ENCODE results near the gene ITGB1BP1. TPM values are rescaled to one million over a fixed set of nuclear protein-coding genes. Genes with fewer than 3 reads are reported as not detected.

Gene ITGB1BP1
- total RNA-seq, 4 donors from 2014 or later: 32.0 to 106 (median 45.1) TPM

- Histone ChIP-seq H3K4me3 (no peak overlapping the region), H3K27me3 (no peaks in the 10 kb centered on the region), H3K27ac (no peak overlapping the region), H3K9me3 (no peaks in the 10 kb centered on the region), H3K36me3 (no peaks in the 10 kb centered on the region), H3K4me1 (no peaks in the 10 kb centered on the region)
- DNase-seq: no peak
- intact Hi-C loops (cut with DNase I; ENCODE audit: low total_unique reads): no loop called here
- TF ChIP-seq POLR2A (IDR thresholded peaks at IDR 0.05) (no peak), CTCF (IDR thresholded peaks at IDR 0.05) (no peak)
These were observed 41.8 kb upstream of the ITGB1BP1 start for GRCh38 chr2:9465170-9465569.

- no peak overlapping the region for H3K27ac ChIP-seq
- intact Hi-C loops (cut with DNase I; ENCODE audit: low total_unique reads): no loop called here
- H3K36me3 ChIP-seq: no peaks in the 10 kb centered on the region
- TF ChIP-seq POLR2A (IDR thresholded peaks at IDR 0.05) (no peak), CTCF (IDR thresholded peaks at IDR 0.05) (no peak)
- no peaks in the 10 kb centered on the region for H3K9me3 ChIP-seq
- no peaks in the 10 kb centered on the region for H3K4me1 ChIP-seq
- no peaks in the 10 kb centered on the region for H3K27me3 ChIP-seq
- DNase-seq: no peak
- H3K4me3 ChIP-seq: no peak overlapping the region
These were observed 40.3 kb upstream of the ITGB1BP1 start for GRCh38 chr2:9463698-9464034.

GRCh38 chr2:9462886-9463697 is 39.8 kb upstream of the ITGB1BP1 start:
- H3K27me3 ChIP-seq: no peaks in the 10 kb centered on the region
- H3K9me3 ChIP-seq: no peaks in the 10 kb centered on the region
- intact Hi-C loops (cut with DNase I; ENCODE audit: low total_unique reads): no loop called here
- H3K36me3 ChIP-seq: no peaks in the 10 kb centered on the region
- TF ChIP-seq CTCF (IDR thresholded peaks at IDR 0.05) (no peak), POLR2A (IDR thresholded peaks at IDR 0.05) (no peak)
- no peak for DNase-seq
- H3K4me1 ChIP-seq: no peaks in the 10 kb centered on the region
- H3K27ac ChIP-seq: no peak overlapping the region
- H3K4me3 ChIP-seq: no peak overlapping the region

DNA sequence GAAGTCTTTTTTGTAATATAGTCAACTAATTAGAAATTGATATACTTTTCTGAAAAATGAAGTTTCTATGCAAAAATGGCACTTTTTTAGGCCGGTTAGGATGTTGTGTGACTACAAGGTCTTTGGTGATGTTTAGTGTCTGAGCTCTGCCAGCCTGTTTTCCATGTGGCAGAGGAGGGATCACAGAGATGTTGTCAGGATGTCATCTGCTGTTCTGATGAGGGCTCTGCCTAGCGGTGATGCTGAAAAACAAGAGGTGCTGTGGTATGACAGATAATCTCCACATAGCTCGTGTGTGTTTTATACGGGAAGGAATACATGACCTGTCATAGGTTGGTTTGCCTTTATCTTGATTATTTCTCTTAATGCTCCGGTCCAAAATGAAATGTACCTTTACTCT is 39.0 kb upstream of the ITGB1BP1 start:
- Histone ChIP-seq H3K27ac (no peak overlapping the region), H3K36me3 (no peaks in the 10 kb centered on the region), H3K4me1 (no peaks in the 10 kb centered on the region), H3K27me3 (no peaks in the 10 kb centered on the region), H3K9me3 (no peaks in the 10 kb centered on the region), H3K4me3 (no peak overlapping the region)
- TF ChIP-seq CTCF (IDR thresholded peaks at IDR 0.05): no peak
- TF ChIP-seq POLR2A (IDR thresholded peaks at IDR 0.05): no peak
- no peak for DNase-seq
- intact Hi-C loops (cut with DNase I; ENCODE audit: low total_unique reads): no loop called here

DNA sequence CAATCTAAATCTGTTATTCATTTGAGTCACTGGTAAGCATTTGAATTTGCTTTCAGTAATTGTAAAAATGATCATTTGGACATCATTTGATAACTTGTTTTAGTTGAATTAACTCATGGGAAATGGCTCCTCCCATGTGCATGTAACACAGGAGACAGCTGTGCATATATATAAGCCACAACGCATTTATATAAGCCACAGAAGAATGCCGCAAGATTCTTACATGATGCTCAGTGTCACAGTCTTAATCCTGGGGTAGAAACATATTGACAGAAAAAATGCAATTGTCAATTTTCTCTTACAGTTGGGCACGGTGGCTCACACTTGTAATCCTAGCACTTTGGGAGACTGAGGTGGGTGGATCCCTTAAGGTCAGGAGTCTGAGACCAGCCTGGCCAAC is 37.8 kb upstream of the ITGB1BP1 start:
- H3K4me1 ChIP-seq: no peaks in the 10 kb centered on the region
- no peaks in the 10 kb centered on the region for H3K9me3 ChIP-seq
- H3K4me3 ChIP-seq: no peak overlapping the region
- TF ChIP-seq POLR2A (IDR thresholded peaks at IDR 0.05) (no peak), CTCF (IDR thresholded peaks at IDR 0.05) (no peak)
- intact Hi-C loops (cut with DNase I; ENCODE audit: low total_unique reads): no loop called here
- DNase-seq: no peak
- no peak overlapping the region for H3K27ac ChIP-seq
- no peaks in the 10 kb centered on the region for H3K36me3 ChIP-seq
- H3K27me3 ChIP-seq: no peaks in the 10 kb centered on the region
